HTR-8/SVneo (cell line): Measurements from ENCODE around the gene PRR35.
"Not testable (repeated sequence)": the region's sequence is repeated elsewhere in the genome, so short reads cannot be mapped to it uniquely, and the experiment has no call there.

Source experiments
- DNase-seq: peaks from one replicate; pipeline ENCODE4 v3.0.0; 2011; ENCODE audit warnings: low spot score, mixed read lengths; ENCODE audit not compliant: insufficient read length
- FAIRE-seq: peaks from 2 replicates; lab custom pipeline; 2011; peaks lifted over from hg19 to GRCh38; lab: Jason Lieb, UNC

PRR35 gene

DNA sequence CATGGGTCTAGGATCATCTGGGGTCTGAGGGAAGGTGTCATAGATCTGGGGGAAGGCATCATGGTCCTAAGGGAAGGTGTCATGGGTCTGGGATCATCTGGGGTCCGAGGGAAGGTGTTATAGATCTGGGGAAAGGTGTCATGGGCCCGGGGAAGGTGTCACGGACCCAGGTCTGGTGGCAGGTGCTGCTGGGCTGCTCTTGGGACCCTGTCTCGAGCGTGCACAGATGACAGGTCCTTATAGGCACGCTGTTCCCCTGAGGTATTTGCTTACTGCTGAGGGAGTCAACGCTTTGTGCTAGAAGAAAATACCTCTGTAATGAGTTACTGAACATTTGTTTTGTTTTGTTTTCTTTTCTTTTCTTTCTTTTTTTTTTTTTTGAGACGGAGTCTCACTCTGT lies 31.0 kb downstream of the PRR35 start:
- DNase-seq (no peak), FAIRE-seq (no peak)

DNA sequence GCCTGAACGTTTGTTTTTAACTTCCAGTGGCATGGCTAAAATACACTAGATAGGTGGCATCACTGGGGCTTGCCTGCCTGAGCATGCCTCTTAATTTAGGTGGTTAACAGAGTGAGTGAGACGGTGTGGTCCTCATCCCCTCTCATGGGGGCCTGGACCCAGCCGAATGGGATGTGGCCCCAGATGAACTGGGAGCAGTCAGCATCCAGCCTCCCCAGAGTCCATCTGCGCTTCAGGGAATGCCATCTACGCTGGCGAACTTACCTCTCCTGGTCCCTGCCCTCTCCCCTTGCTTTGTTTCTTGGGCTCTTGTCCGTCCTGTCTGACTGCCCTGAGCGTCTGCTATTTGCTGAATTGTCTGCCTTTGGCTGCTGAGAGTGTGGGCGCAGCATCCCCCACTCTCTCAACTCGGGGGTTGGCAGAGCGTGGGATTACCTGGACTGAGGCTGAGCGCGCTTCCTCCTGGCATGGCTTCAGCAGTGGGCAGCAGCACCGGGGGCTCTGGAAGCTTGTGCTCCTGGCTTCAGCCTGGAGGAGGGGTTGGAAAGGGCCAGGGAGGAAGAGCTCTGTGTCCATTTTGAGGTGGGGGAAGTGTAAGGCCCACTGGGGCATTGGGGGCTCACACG lies 31.8 kb downstream of the PRR35 start:
- FAIRE-seq (no peak), DNase-seq (no peak)

DNA sequence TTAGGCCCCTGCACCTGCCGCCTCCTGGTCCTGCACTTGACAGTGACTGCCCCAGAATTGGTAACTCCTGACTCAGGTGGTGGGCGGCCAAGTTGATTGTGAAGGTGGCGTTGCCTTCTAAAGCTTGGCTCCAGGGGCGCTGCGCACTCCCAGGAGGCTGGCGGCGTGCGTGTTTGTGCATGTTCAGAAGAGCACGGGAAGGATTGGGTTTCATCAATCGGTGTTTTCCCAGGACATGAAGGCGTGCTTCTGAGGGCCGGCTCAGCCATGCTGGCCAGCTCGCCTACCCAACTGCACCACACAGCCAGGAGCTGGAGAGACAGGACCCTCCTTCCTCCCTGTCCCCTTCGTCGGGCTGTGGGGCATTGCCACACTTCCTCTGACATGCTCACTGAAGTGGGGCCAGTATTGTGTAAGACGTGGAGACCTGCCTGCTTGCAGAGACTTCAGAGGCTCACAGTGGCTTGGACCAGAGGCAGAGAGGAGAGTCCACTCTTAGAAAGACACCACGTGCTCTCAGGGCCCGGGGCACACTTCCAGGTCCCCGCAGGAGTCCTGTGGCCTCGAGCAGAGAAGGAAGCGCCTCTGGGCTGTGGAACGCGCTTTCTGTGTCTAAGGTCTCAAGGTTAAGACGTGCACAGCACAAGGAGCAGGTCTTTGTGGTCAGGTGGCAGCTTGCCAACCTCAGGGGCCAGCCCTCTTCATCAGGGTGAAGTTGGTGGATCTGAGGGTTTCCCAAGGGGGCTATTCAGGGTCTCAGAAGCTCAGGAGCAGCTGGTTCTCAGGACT lies 32.5 kb downstream of the PRR35 start:
- no peak for DNase-seq
- no peak for FAIRE-seq

DNA sequence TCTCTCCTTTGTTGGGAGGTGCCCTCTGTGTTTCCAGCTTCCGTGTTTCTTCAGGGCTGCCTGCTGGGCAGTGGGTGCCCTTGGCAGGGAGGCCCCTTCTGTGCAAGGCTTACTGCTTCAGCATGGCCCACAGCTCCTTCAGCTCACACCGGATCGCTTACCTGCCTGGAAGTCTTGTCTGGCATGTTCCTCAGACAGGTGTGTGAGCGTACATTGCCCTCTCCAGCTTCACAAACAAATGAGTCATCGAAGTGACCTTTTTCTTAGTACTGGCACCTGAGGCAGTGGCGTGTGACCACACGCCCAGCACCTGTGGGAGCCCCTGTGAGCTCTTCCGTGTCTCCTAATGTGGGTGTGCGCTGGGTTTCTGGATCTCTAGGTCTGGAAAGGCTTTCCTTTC lies 33.2 kb downstream of the PRR35 start:
- FAIRE-seq (no peak), DNase-seq (no peak)

DNA sequence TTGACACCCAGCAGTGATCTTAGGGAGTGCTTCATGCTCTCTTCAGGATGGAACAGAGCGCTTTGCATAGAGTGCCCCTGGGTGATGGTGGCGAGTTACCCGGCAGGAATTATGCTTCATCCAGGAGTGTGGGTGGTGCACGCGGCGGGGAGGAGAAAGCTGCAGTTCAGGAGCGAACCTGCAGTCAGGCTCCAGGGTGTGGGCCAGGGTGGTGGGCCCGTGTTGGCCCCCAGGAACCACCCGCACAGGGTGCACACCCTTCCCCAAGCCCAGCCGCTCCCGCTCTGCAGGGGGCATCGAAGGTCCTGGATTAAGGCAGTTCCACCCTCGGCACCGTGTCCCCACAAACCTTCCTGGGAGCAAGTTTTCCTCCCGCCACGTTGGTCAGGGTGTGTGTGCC lies 33.6 kb downstream of the PRR35 start:
- FAIRE-seq (no peak), DNase-seq (no peak)

DNA sequence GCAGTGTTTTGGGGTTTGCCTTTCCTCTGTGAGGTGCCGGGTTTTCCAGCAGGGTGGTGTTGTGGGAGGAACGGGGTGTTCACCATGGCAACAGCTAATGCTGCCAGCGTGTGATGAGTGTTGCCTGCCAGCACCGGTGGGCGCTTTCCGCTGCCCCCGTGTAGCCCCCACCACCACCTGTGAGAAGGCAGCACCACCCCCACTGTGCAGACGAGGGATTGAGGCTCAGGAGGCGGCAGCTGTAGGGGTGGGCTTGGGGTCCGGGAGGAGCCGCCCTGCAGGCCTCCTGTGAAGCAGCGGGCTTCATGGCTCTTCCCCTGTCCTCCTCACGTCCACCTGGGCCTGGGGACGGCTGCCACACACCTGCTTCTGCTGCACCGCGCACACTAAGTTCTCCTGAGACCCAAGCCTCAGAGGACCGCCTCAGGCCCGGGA lies 34.9 kb downstream of the PRR35 start:
- DNase-seq (no peak), FAIRE-seq (no peak)

DNA sequence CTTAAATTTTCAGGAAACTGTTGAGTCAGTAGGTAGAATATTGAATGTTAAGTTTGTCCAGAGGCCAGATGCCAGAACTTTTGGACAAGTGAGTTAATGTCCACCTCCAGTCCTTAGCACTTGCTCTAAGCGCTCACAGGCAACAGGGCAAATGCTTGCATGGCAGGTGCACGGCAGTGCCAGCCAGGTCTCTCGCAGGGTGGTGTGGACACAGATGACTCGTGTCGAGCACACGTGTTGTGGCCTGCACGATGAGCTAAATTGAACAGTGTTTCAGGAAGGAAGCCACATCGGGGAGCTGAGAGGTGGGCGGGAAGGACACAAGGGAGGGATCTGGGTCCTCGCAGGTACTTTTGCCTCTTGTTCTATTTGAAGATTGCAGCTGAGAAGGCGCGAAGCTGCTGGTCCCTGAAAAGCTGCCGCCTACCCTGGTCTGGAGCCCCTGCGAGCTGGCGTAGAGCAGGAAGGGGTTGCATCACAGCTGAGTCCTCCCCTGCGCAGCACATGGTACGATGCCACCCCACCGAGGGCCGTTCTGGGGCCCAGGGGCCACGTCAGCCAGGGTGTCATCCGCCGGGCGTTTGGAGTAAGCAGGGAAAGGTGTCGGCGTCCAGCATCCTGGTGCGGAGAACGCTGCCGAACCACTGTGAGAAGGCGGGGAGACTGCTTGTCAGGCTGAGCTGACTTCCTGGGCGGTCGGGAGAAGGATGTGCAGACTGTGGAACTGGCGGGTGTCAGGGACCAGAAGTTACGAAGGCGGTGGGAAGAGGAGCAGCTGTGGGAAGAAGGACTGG lies 35.9 kb downstream of the PRR35 start:
- FAIRE-seq (no peak), DNase-seq (no peak)

DNA sequence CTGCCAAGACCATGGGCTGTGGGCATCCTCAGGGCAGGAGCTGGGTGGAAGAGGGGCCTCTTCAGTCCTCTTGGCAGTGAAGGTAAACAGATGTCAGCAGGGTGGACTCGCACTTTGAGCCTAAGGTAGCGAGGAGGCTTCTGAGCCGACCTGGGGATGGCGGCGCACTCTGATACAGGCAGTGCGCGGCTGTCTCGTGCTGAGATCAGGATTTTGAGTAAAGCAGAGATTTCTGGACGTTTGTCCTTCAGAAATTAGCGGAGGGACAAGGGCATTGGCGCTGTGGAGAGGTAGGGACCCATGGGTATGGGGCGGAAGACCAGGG lies 36.5 kb downstream of the PRR35 start:
- FAIRE-seq = no peak
- no peak for DNase-seq

DNA sequence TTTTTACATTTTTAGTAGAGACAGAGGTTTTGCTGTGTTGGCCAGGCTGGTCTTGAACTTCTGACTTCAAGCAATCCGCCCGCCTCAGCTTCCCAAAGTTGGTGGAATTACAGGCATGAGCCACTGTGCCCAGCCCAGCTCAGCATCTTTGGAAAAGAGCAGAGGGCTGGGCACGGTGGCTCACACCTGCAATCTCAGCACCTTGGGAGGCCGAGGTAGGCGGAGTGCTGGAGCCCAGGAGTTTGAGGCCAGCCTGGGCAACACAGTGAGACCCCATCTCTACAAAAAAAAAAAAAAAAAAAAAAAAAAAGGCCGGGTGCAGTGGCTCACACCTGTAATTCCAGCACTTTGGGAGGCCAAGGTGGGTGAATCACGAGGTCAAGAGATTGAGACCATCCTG lies 37.5 kb downstream of the PRR35 start:
- DNase-seq, FAIRE-seq: not testable (repeated sequence)

DNA sequence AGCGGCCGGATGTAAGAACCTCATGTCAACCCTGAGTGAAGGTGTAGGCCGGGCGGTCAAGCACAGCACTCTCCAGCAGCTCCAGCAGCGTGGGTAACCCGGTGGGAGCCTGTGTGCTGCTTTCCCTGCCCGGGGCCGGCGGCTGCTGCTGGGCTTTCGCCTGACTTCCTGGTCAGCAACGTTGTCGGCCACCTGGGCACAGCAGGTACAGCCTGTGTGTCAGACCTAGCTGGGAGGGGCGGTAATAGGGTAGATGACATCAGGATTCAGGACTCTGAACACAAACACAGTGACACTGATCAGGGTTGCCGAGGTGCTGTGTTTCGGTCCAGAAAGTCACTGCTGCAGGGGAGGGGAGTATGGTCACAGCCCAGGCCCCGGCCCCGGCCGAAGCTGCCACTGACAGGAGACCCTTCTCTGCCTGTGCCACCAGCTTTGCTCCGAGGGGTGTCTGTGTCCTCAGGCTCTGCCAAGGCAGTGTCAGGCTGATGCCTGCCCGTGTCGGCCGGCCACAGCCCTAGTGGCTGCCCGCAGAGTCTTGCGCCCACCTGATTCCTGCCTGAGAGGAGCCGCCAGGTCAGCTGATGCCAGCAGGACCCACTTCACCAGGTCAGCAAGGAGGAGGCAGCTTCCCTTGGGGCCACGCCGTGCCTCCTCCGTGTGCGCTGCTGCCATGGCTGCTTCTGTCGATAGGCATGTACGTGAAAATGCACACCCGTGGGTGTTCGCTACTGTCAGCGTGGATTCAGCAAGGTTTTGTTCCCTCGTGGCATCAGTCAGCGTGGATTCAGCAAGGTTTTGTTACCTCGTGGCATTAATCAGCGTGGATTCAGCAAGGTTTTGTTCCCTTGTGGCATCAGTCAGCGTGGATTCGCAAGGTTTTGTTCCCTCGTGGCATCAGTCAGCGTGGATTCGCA lies 38.9 kb downstream of the PRR35 start:
- no peak for FAIRE-seq
- no peak for DNase-seq

DNA sequence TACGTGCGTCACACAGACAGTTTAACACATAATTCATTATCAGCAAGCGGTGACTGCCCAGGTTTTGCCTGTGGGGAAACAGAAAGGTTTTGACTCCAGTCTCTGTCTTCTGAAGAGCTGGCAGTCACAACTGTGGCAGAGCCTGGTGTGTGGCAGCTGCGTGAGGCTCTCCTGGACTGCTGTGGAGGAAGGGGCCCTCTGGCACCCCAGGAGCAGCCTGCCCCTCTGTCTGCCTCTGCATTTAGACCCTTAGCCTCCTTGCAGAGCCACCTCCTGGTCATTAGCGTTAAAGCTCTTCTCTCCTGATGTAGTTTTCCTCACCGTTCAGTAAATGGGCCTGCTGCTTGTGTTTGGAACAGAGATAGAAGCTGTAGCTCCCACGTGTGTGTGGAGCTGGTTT lies 40.6 kb downstream of the PRR35 start:
- no peak for FAIRE-seq

DNA sequence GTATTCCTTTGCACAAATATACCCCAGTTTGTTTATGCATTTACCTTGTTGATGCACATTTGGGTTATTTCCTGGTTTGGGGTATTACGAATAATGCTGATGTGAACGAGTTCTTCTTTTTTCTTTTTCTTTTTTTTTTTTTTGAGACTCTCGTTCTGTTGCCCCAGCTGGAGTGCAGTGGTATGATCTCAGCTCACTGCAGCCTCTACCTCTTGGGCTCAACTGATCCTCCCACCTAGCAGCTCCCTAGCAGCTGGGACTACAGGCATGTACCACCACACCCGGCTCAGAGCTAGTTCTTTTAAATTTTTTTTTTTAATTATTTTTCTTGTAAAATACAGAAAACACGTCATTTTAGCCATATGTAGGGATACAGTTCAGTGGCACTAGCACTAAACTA lies 43.7 kb downstream of the PRR35 start:
- DNase-seq = no peak
- no peak for FAIRE-seq

More for the DNA sequence above, 40.6 kb downstream of the PRR35 start:
- DNase-seq = no peak

DNA sequence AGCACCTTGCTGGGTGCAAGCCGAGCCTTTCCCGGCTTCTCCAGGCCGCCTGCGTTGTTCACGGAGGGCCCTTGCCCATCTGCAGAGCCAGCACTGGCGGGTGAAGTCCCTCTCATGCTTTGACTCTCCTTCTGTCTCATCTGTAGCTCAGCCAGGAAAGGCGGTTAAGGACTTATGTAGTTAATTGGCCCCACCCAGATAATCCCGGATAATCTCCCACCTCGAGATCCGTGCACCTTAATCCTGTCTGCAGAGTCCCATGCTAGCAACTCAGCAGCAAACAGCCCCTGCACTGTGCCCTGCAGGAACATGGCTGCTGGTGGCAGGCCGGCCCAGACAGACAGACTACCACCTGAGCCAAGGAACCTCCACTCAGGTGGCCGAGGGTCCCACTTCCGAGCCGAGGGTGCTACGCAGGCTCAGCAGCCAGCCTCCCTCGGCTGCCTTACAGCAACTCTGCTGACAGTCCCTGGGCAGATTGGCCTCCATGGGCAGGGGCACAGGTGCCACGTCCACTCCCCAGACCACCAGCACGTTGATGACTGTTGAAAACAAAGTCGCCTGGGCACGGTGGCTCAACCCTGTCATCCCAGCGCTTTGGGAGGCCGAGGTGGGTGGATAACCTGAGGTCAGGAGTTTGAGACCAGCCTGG lies 46.6 kb downstream of the PRR35 start:
- DNase-seq (no peak), FAIRE-seq (no peak)

DNA sequence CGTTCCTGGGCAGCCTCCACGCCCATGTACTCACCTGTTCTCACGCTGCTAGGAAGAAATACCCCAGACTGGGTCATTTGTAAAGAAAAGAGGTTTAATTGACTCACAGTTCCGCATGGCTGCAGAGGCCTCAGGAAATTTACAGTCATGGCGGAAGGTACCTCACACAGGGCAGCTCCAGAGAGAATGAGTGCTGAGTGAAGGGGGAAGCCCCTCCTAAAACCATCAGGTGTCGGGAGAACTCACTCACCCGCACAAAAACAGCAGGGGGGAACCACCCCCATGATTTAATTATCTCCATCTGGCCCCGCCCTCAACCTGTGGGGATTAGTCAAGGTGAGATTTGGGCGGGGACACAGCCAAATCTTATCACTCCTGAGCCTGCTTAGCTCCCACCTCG lies 47.8 kb downstream of the PRR35 start:
- FAIRE-seq (no peak), DNase-seq (no peak)

DNA sequence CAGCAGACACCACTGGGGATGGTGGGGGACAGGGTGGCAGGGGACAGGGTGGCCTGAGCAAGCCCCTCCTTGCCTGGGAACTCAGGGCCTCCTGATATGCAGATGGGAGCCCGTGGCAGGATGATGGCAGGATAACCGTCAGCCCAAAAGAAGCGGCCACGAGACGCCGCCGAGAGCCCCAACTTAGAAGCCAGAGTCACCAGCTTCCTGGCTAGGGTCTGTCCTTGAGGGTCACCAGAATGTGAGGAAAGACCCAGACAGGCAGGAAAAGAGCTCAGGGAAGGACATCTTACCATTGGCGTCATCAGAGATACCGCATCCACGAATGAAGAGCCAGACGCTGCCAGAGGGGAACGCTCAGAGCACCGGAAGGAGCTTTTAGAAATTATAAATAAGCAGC lies 49.1 kb downstream of the PRR35 start:
- no peak for FAIRE-seq
- DNase-seq = no peak

DNA sequence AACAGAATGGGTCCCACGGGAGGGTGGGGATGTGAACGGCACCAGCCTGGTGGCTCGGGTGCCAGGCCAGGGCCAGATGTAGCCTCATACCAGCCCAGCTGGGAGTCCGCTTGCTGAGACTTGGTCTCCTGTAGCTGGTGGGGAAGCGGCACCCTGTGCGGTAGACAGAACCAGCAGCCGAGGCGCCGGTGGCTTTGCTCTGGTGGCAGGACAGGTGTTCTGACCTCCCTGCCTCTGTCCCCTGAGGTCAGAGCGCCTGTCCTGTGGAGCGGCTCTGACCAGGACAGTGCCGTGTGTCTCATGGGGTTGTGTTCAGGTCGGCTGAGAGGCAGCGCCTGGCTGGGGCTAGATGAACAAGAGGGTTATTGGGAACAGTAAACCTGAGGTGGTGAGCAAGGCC lies 49.8 kb downstream of the PRR35 start:
- DNase-seq = no peak
- FAIRE-seq = no peak

DNA sequence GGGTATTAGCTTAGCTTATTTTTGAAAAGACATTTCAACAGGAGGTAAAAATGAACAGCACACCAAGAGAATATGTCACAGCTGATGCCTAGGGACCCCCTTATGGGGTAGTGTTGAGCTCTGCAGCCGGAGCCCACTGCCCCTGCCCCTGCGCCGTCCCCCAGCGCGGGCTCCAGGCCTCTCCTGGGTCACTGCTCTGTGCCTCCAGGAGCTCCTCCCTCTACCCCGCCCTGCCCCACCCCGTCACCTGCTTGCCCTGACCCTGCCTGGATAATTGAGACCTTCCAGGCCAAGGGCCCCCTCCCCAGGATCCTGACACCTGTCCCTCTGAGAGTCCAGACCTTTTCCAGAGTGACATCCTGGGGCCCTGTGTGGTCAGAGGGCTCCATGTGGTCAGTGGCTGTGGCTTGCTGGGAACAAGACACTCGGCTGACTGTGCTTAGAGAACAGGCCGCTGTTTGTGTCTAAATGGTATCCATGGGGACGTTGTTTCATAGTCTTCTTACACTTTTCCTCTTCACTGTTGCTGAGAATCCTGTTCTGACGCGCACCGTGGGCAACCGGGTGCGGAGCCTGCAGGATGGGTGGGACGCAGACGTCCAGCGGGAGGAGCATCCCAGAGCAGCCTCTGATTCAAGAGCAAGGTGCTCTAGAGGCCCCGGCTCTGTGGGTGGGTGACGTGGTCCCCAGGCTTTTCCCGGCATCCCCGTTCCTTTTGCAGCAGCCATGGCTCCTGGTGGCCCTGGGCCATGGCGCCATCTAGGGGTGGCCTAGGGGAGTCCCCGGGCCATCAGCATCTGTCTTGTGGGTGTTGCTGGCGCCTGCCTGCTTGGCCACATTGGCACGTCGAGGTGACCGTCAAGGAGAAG lies 50.6 kb downstream of the PRR35 start:
- FAIRE-seq = no peak

DNA sequence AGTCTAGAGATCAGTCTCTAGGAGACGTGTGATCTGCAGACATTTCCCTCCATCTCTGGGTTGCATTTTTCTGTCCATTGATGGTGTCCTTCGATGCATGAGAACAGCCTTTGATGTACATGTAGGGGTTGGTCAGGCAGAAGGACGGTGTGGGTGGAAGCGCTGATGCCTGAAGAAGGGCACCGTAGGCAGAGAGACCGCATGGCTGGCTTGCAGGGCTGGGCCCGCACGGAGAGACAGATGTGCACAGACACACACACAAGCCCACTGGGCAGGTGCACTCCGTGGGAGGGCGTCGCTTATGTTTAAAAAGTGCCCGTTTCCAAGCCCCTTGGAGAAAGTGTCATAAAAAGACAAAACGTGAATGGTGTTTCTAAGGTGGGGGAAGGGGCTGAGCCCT lies 54.9 kb downstream of the PRR35 start:
- FAIRE-seq (no peak), DNase-seq (no peak)

More for the DNA sequence above, 50.6 kb downstream of the PRR35 start:
- no peak for DNase-seq
